ENCODE results near the gene BCL11A. TPM values are rescaled to one million over a fixed set of nuclear protein-coding genes. Genes with fewer than 3 reads are reported as not detected.

Gene BCL11A
- polyA plus RNA-seq, 1 donor from 2014 or later = 44.0 TPM

DNA sequence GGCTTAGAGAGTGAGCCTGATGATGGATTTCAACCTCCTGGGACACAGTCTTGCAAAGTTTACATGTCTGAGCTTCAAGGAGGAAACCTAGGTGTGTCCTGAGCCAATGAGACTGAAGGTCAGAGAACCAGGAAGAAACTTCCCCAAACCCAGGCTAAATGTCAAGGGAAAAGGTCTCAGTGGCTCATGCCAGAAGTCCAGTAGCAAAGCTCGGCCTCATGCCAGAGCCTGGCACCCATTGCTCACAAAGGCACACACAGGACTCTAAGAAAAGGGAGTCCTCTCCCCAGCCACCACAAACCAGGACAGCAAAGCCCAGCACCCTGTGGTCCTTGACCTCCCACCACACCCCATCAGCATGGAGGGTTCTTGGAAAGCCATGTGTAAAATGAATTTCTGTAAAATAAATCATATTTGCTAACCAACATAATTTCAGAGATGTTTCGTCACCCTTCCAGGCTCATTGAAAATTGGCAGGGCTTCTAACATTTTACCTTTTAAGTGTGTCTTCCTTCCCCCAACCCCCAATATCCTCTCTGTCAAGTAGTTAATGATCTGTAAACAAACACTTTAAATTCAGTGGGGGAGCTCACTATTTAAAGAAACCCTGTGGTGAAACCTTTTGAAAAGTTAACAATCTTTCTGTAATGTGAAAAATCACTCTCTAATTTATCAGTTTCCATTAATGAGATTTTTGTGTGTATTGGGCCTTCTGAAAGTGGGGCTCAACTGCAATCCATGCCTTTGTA, 77.1 kb downstream of the BCL11A start:
- Histone ChIP-seq H3K4me2 (ENCODE audit: low read length) (no peak overlapping the region), H3K36me3 (ENCODE audit: insufficient read depth, low read length) (no peaks in the 10 kb centered on the region), H3K27me3 (ENCODE audit: insufficient read depth, low read depth, low read length) (no peaks in the 10 kb centered on the region), H3K79me2 (replicated peaks; ENCODE audit: insufficient read depth, low read length) (peaks cover 82% of the 10 kb centered on the region), H3F3A (ENCODE audit: insufficient read depth, low read length, poor library complexity, severe bottlenecking) (no peaks in the 10 kb centered on the region), H2AFZ (ENCODE audit: low read depth, low read length) (no peak overlapping the region), H4K20me1 (ENCODE audit: insufficient read depth) (peaks cover 9% of the 10 kb centered on the region), H3K9ac (ENCODE audit: low read length) (no peak overlapping the region), H3K4me3 (ENCODE audit: low read length) (no peak overlapping the region), H3K9me3 (ENCODE audit: low read length) (no peaks in the 10 kb centered on the region), H3K9me2 (ENCODE audit: insufficient read depth, low read length) (no peaks in the 10 kb centered on the region), H3K27ac (ENCODE audit: low read length) (no peak overlapping the region)
- TF ChIP-seq, protein P1, sequence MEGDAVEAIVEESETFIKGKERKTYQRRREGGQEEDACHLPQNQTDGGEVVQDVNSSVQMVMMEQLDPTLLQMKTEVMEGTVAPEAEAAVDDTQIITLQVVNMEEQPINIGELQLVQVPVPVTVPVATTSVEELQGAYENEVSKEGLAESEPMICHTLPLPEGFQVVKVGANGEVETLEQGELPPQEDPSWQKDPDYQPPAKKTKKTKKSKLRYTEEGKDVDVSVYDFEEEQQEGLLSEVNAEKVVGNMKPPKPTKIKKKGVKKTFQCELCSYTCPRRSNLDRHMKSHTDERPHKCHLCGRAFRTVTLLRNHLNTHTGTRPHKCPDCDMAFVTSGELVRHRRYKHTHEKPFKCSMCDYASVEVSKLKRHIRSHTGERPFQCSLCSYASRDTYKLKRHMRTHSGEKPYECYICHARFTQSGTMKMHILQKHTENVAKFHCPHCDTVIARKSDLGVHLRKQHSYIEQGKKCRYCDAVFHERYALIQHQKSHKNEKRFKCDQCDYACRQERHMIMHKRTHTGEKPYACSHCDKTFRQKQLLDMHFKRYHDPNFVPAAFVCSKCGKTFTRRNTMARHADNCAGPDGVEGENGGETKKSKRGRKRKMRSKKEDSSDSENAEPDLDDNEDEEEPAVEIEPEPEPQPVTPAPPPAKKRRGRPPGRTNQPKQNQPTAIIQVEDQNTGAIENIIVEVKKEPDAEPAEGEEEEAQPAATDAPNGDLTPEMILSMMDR (IDR thresholded peaks at IDR 0.05; ENCODE audit: poor library complexity, severe bottlenecking) = no peak
- TF ChIP-seq TAF1 (IDR thresholded peaks at IDR 0.05; ENCODE audit: low read depth) = no peak
- TF ChIP-seq EZH2 (IDR thresholded peaks at IDR 0.05; ENCODE audit: borderline replicate concordance, insufficient read depth, low read length, poor library complexity, severe bottlenecking) = no peak
- no peak for TF ChIP-seq MXI1 (conservative IDR thresholded peaks at IDR 0.05; ENCODE audit: poor library complexity, severe bottlenecking)
- no peak for TF ChIP-seq EP300 (conservative IDR thresholded peaks at IDR 0.05; ENCODE audit: poor library complexity, severe bottlenecking)
- no peak for TF ChIP-seq SMC3 (conservative IDR thresholded peaks at IDR 0.05; ENCODE audit: poor library complexity)
- TF ChIP-seq, protein P2, sequence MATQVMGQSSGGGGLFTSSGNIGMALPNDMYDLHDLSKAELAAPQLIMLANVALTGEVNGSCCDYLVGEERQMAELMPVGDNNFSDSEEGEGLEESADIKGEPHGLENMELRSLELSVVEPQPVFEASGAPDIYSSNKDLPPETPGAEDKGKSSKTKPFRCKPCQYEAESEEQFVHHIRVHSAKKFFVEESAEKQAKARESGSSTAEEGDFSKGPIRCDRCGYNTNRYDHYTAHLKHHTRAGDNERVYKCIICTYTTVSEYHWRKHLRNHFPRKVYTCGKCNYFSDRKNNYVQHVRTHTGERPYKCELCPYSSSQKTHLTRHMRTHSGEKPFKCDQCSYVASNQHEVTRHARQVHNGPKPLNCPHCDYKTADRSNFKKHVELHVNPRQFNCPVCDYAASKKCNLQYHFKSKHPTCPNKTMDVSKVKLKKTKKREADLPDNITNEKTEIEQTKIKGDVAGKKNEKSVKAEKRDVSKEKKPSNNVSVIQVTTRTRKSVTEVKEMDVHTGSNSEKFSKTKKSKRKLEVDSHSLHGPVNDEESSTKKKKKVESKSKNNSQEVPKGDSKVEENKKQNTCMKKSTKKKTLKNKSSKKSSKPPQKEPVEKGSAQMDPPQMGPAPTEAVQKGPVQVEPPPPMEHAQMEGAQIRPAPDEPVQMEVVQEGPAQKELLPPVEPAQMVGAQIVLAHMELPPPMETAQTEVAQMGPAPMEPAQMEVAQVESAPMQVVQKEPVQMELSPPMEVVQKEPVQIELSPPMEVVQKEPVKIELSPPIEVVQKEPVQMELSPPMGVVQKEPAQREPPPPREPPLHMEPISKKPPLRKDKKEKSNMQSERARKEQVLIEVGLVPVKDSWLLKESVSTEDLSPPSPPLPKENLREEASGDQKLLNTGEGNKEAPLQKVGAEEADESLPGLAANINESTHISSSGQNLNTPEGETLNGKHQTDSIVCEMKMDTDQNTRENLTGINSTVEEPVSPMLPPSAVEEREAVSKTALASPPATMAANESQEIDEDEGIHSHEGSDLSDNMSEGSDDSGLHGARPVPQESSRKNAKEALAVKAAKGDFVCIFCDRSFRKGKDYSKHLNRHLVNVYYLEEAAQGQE (IDR thresholded peaks at IDR 0.05; ENCODE audit: borderline replicate concordance) = no peak
- TF ChIP-seq POLR2AphosphoS5 (IDR thresholded peaks at IDR 0.05) = no peak
- TF ChIP-seq RAD21 (conservative IDR thresholded peaks at IDR 0.05) = no peak

DNA sequence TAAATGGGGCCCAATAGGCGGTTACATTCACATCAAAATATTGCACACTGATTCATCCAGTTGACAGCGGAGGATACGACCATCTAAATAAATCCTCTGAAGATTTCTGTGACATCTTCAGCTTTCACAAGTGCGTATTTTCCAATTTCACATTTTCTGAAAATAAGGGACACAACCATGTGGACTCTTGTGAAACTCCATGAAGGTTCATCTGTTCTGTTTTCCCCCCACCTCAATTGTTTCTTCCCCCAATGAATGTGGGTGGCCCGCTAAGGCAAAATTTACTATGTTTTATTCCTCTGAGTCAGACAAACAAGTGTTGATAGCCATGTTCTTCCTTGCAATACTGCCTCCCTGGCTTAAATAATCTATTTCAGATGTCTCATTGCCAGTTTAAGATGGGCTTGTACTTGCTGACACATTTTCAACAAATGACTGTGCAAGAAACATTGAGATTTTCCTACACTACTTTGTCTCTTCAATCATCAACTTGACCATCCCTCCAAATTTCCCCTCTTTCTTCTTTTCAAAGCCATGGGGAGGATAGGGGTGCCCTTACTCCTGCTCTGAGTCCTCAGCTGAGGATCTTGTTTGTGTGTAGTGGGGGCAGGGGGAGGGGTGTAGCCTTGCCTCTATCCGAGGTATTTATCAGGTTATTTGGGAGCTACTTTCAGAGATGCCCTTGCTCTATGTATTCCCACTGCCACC, 78.2 kb downstream of the BCL11A start:
- Histone ChIP-seq H3K27ac (ENCODE audit: low read length) (no peak overlapping the region), H3K9me2 (ENCODE audit: insufficient read depth, low read length) (no peaks in the 10 kb centered on the region), H3K4me2 (ENCODE audit: low read length) (no peak overlapping the region), H3K9me3 (ENCODE audit: low read length) (no peaks in the 10 kb centered on the region), H3K27me3 (ENCODE audit: insufficient read depth, low read depth, low read length) (no peaks in the 10 kb centered on the region), H3K79me2 (replicated peaks; ENCODE audit: insufficient read depth, low read length) (peaks cover 78% of the 10 kb centered on the region), H3F3A (ENCODE audit: insufficient read depth, low read length, poor library complexity, severe bottlenecking) (no peaks in the 10 kb centered on the region), H3K4me3 (ENCODE audit: low read length) (no peak overlapping the region), H3K9ac (ENCODE audit: low read length) (no peak overlapping the region), H2AFZ (ENCODE audit: low read depth, low read length) (no peak overlapping the region), H3K36me3 (ENCODE audit: insufficient read depth, low read length) (no peaks in the 10 kb centered on the region), H4K20me1 (ENCODE audit: insufficient read depth) (peaks cover 9% of the 10 kb centered on the region)
- TF ChIP-seq SMC3 (conservative IDR thresholded peaks at IDR 0.05; ENCODE audit: poor library complexity) (no peak), TAF1 (IDR thresholded peaks at IDR 0.05; ENCODE audit: low read depth) (no peak), MXI1 (conservative IDR thresholded peaks at IDR 0.05; ENCODE audit: poor library complexity, severe bottlenecking) (no peak), EP300 (conservative IDR thresholded peaks at IDR 0.05; ENCODE audit: poor library complexity, severe bottlenecking) (no peak), EZH2 (IDR thresholded peaks at IDR 0.05; ENCODE audit: borderline replicate concordance, insufficient read depth, low read length, poor library complexity, severe bottlenecking) (no peak), RAD21 (conservative IDR thresholded peaks at IDR 0.05) (no peak), POLR2AphosphoS5 (IDR thresholded peaks at IDR 0.05) (no peak)
- TF ChIP-seq, protein P2 (IDR thresholded peaks at IDR 0.05; ENCODE audit: borderline replicate concordance) = no peak
- TF ChIP-seq, protein P1 (IDR thresholded peaks at IDR 0.05; ENCODE audit: poor library complexity, severe bottlenecking) = no peak
